Superior temporal gyrus (tissue), 1 donor: ENCODE data around the gene ELOVL1.
"Not testable (repeated sequence)": the region's sequence is repeated elsewhere in the genome, so short reads cannot be mapped to it uniquely, and the experiment has no call there.

Experiments
- DNase-seq: peaks from one replicate; pipeline ENCODE4 v3.0.0-alpha.2; 2016; ENCODE audit errors: extremely low spot score

Gene ELOVL1

DNA sequence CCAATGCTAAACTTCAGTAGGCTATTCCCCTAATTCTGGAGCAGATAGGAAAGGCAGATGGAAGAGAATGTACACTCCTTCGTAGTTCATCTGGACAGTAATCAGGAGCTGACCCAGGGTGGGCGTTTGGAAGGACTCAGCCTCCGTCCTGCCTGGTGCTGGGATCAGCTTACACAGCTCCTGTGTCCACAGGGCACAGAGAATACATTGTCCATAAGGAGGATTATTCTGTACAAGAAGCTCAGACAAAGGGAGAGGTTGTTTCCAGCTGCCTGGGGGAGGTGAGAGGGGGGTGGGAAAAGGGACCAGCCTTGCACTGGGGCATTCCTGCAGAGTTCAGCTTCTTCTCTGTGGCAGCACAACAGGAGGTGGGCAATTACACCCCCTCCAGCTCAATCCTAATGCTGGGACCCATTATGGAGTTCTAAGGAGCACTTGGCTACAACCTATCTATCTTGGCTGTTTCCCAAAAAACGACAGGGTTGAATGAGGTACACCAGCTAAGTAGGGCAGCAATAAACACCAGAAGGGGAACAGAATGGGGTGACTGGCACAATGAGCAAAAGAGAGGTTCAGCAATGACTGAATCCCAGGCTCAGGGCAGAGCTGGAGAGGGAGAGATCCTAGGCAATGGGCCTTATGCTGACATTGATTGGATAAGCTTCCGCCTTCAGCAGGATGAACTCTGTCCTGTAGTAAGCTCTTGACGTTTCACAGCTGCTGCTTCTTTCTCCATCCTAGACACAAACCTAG lies 14.4 kb upstream of the ELOVL1 start:
- peak; percentile 89 for DNase-seq

DNA sequence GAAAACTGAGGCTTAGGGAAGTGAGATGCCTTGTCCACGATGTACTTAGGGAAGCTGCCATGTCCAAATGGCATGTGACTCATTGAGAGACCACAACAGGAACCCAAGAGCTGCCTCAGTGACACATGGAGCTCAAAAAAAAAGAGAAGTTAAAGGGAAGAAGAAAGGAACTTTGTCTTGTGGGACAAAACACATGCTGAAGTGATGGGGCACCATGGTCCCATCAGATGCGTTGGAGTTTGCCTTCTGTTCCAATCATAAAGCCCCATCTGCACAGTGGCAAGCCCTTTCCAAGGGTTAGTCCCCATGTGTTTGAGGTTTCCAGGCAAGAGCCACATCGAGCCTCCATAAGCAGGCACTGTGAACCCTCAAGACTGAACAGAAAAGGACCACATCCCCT lies 13.8 kb upstream of the ELOVL1 start:
- no peak for DNase-seq

GRCh38 chr1:43379476-43379875 lies 11.7 kb upstream of the ELOVL1 start:
- DNase-seq = no peak

GRCh38 chr1:43377831-43378230 lies 10.0 kb upstream of the ELOVL1 start:
- DNase-seq = no peak

DNA sequence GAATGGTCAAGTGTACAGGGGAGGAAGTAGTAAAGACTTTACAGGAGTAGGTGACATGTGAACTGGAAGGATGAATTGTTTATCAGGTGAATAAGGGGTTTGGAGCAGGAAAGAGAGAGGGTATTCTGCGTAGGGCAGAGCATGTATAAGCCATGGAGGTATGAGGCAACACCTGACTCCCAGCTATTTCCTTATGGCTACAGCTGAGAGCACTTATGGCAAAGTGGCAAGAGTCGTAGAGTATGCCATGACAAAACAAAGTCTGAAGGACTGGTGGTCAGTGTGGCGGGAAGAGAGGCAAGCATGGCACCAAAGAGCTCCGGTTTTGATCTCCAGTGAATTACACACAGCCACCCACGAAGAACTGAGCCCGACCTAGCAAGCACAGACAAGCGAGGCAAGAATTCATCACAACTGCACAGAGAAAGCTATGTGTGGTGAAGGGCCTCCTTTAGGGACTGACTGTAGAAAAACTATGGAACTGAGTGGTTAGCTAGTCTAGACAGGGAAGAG lies 9.0 kb upstream of the ELOVL1 start:
- no peak for DNase-seq

DNA sequence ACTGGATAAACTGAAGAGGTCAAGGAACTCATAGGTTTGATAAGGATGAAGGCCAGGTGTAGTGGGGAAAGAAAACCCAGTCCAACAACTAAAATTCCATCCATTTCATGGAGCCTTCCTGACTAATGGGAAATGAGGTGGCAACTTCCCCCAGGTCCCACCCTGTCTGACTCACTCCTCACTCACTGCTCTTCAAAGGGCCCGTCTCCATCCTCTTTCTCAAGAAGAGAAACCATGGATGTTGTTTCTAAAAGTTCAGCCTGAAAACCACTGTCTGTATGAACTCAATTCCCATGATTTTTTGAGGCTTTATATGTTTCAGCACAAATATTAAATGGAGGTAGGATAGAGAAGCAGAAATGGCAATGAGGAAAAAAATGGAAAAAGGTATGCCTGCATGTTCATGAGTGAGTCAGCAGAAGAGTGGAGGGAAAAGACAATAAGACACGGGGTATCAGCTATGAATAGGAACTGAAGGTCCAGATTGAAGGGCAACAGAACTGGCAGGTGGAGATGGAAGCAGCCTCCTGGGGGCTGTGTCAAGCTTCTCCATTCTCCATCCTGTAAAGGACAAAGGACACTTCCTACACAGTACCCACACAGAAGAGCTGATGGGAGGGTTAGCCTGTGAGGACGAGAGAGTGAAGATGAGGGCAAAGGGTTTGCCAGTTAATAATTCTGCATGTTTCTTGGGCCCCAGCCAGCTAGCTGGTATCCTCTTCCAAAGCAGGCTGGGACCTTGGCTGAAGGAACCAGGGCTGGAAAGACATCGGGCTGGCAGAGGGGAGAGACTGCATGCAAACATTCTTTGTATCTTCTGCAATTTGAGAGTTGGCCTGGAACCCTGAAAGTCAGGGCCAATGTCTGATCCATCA lies 5.5 kb upstream of the ELOVL1 start:
- no peak for DNase-seq

DNA sequence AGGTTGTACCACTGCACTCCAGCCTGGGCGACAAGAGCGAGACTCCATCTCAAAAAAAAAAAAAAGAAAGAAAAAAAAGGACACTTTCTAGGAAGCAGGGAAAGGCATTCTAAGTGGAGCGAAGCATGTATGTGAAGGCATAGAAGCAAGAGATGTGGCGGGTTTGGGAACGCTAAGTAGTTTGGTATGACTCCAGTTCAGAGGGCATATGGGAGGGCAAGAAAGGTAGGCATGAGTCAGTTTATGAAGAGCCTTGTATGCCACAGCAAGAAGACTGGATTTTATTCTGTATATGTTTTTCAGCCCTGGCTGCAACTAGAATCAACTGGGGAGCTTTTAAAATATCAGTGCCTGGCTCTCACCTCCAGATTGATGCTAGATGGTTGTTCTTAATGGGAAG lies 4.4 kb upstream of the ELOVL1 start:
- DNase-seq = no peak

DNA sequence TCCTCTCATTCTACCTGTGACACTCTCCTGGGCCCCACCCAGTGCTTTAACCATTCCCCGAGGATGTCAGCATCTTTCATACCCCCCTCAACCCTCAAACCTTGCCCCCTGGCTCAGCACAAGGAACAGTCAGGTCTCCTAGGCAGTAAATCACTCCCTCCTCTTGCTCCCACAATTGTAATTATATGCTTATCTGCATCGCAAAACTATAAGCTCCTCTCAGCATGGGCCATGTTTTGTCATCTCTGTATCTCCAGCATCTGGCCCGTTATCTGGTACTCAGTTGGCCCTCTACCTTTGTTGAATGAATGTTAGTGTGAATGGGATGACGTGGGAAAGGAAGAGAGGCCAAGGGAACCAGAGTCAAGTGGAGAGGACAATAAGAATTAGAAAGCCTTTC lies 2.8 kb upstream of the ELOVL1 start:
- no peak for DNase-seq

DNA sequence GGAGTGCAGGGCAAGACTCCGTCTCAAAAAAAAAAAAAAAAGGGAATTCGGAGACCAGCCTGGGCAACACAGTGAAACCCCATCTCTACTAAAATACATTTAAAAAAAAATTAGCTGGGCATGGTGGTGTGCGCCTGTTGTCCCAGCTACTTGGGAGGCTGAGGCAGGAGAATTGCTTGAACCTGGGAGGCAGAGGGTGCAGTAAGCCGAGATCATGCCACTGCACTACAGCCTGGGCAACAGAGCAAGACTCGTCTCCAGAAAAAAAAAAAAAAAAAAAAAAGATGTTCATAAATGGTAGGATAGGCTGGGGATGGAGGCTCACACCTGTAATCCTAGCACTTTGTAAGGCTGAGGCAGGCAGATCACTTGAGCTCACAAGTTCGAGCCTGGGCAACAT lies 2.0 kb upstream of the ELOVL1 start:
- not testable (repeated sequence) for DNase-seq

DNA sequence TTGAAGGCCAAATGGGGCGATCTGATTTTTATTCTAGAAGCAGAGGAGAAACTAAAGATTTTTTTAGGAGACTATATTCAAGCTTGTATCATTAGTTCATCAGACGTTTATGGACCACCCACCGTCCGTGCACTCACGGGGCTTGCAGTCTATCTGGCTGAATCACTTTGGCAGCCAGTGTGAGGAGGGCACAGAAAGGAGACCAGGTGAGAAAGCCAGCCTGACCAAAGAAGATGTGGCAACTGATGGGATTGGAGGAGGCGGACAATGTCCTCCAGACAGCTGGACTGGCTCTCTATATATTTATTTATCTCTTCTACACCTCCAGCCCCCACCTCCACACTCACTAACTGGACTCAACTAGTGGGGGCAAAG lies 822 bp upstream of the ELOVL1 start:
- DNase-seq = no peak

- DNase-seq = no peak
Measured at GRCh38 chr1:43367026-43367903, 546 bp downstream of the ELOVL1 start.

DNA sequence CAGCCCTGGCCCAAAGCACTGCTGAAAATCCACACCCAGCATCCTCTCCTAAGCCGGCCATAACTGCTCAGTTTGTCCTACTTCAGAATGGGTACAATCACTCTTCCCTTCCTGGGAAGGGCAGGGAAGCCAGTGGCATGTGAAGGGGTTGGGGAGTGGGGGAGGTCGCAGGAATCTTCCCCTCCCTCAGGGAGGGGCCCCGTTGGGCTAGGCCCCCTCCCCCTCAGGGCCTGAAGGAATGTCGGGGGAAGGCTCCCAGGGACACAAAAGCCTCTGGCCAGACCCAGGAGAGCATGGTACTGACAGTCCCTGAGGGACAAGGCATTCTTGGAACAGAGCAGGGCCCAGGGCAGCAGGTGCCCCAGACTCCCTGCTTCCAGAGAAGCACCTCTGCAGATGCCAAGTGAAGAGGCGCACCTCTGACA lies 1.2 kb downstream of the ELOVL1 start:
- DNase-seq = no peak

GRCh38 chr1:43366179-43366578 lies 1.6 kb downstream of the ELOVL1 start:
- no peak for DNase-seq

- DNase-seq = no peak
Measured at GRCh38 chr1:43365678-43366077, 2.1 kb downstream of the ELOVL1 start.

- no peak for DNase-seq
Measured at GRCh38 chr1:43363935-43364525, 3.8 kb downstream of the ELOVL1 start.

- DNase-seq = no peak
Measured at GRCh38 chr1:43363283-43363934, 4.4 kb downstream of the ELOVL1 start.

- no peak for DNase-seq
Measured at GRCh38 chr1:43360616-43361015, 7.2 kb downstream of the ELOVL1 start.

DNA sequence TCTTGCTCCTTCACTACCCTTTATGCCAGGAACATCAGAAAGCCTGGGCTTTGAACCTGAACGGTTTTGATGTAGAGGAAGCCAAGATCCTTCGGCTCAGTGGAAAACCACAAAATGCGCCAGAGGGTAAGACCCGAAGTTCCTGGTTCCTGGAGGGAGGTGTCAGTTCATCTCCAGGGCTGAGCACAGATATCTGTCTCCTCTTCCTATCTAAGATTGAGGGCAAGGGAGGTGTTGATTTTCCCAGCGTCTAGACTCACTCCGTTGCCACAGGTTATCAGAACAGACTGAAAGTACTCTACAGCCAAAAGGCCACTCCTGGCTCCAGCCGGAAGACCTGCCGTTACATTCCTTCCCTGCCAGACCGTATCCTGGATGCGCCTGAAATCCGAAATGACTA lies 8.1 kb downstream of the ELOVL1 start:
- no peak for DNase-seq

GRCh38 chr1:43358746-43359693 lies 8.8 kb downstream of the ELOVL1 start, which contains the start of gene CDC20:
Gene CDC20, plus strand, starts transcription at chr1:43358981. Its CDS starts 235 bp downstream, at chr1:43359216.
- DNase-seq = peak; percentile 99
